NCI-H2196 (cell line): ENCODE measurements around the gene ASPSCR1.

Source experiments
- DNase-seq: peaks from one replicate; lab custom pipeline; 2025; ENCODE audit not compliant: unreplicated experiment; lab: John Stamatoyannopoulos, UW

Gene ASPSCR1

GRCh38 chr17:82051776-82052637 is 74.6 kb downstream of the ASPSCR1 start, which contains the start of the genes GPS1 and RFNG:
Gene GPS1 (plus strand): TSS chr17:82051898. CDS start chr17:82051932, 34 bp downstream.
Gene RFNG (minus strand): TSS chr17:82051811. CDS start chr17:82051766, 45 bp downstream.
- peak; percentile 83 for DNase-seq

- DNase-seq = no peak
These were observed 75.2 kb downstream of the ASPSCR1 start for GRCh38 chr17:82052638-82053059.

GRCh38 chr17:82053130-82053529 is 75.7 kb downstream of the ASPSCR1 start:
- no peak for DNase-seq

- no peak for DNase-seq
These were observed 76.3 kb downstream of the ASPSCR1 start for GRCh38 chr17:82053556-82054263.

GRCh38 chr17:82054351-82055022 is 77.1 kb downstream of the ASPSCR1 start:
- no peak for DNase-seq

- no peak for DNase-seq
These were observed 77.9 kb downstream of the ASPSCR1 start for GRCh38 chr17:82055023-82055964.

- no peak for DNase-seq
These were observed 78.7 kb downstream of the ASPSCR1 start for GRCh38 chr17:82055965-82056728.

- no peak for DNase-seq
These were observed 79.5 kb downstream of the ASPSCR1 start for GRCh38 chr17:82056729-82057621.

GRCh38 chr17:82058230-82058854 is 80.9 kb downstream of the ASPSCR1 start:
- DNase-seq = no peak

- DNase-seq = no peak
These were observed 81.4 kb downstream of the ASPSCR1 start for GRCh38 chr17:82058855-82059249.

- DNase-seq = no peak
These were observed 82.0 kb downstream of the ASPSCR1 start for GRCh38 chr17:82059272-82060000.

GRCh38 chr17:82060001-82060380 is 82.6 kb downstream of the ASPSCR1 start:
- DNase-seq = no peak

GRCh38 chr17:82060614-82061013 is 83.2 kb downstream of the ASPSCR1 start:
- DNase-seq = no peak

GRCh38 chr17:82061047-82061925 is 83.9 kb downstream of the ASPSCR1 start:
- no peak for DNase-seq

- DNase-seq = no peak
These were observed 84.9 kb downstream of the ASPSCR1 start for GRCh38 chr17:82062076-82062983.

- no peak for DNase-seq
These were observed 85.5 kb downstream of the ASPSCR1 start for GRCh38 chr17:82062984-82063368.
